Body of pancreas (tissue), 4 donors: ENCODE measurements around the gene UBA3.

Experiments
- POLR2A ChIP-seq, 3 donors: fragments of 450-650 bp; IDR thresholded peaks; one replicate each; pipeline ENCODE4 v1.6.1; 2016; ENCODE audit warnings: antibody characterized with exemption in 3 of 3, mild to moderate bottlenecking in 2 of 3
- TF ChIP-seq, protein P1 (sequence below), 7 experiments: fragments of 450-650 bp in 4 of 7; fragments of 200-600 bp in 3 of 7; sonication (generic) in 3 of 7; IDR thresholded peaks; one replicate each; pipeline ENCODE4 v1.5.1; 2016 to 2019; ENCODE audit warnings: antibody characterized with exemption in 7 of 7

DNA sequence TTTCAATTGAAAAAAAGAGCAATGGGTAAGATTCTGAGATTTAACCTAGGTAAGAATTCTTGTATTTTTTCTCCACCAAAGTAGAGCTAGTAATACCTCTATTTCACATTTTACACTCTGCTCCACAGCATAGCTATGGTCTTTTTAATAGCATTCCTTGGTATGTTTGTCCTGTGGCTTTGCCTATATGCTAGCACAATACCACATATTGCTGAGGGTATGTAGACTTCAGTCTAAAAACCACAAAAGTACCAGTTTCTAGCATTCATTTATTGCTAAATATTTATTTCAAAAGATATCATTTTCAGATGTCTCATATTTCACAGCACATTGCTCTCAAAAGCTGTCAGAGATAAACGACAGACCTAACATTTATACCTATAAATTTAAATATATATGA lies 48.5 kb downstream of the UBA3 start:
- TF ChIP-seq, protein P1, sequence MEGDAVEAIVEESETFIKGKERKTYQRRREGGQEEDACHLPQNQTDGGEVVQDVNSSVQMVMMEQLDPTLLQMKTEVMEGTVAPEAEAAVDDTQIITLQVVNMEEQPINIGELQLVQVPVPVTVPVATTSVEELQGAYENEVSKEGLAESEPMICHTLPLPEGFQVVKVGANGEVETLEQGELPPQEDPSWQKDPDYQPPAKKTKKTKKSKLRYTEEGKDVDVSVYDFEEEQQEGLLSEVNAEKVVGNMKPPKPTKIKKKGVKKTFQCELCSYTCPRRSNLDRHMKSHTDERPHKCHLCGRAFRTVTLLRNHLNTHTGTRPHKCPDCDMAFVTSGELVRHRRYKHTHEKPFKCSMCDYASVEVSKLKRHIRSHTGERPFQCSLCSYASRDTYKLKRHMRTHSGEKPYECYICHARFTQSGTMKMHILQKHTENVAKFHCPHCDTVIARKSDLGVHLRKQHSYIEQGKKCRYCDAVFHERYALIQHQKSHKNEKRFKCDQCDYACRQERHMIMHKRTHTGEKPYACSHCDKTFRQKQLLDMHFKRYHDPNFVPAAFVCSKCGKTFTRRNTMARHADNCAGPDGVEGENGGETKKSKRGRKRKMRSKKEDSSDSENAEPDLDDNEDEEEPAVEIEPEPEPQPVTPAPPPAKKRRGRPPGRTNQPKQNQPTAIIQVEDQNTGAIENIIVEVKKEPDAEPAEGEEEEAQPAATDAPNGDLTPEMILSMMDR (IDR thresholded peaks at IDR 0.05), result no peak
- TF ChIP-seq POLR2A (IDR thresholded peaks at IDR 0.05), result no peak
